HepG2 (cell line): ENCODE data around the gene PODN. TPM values are rescaled to one million over a fixed set of nuclear protein-coding genes. Genes with fewer than 3 reads are reported as not detected.
A peak's percentile ranks its signal among the peaks of the same experiment; 100 is the strongest.

Experiments
- ATAC-seq: fragments of 200-7000 bp; cut with Tn5 transposase; 3 replicates; pipeline ENCODE4 v1.9.1; 2020; ENCODE audit warnings: mild to moderate bottlenecking, moderate library complexity
- BruUV-seq: library from RNA; stranded (reverse); fragments of 400-500 nt; replicated peaks from 2 replicates; lab custom pipeline; 2021; lab: Mats Ljungman, UMichigan
- CTCF ChIA-PET: fragments of 300-600 bp; formaldehyde crosslinking; extraction: SDS; loops from one replicate; lab custom pipeline; 2021; ENCODE audit warnings: low total read pairs, inconsistent platforms, low intra/inter-chr PET ratio; lab: Yijun Ruan, JAX
- POLR2A ChIA-PET: fragments of 350-600 bp; sonication (Branson Sonifier 250); formaldehyde crosslinking; loops from one replicate; lab custom pipeline; 2020; ENCODE audit warnings: antibody characterized with exemption, inconsistent platforms; lab: Yijun Ruan, JAX
- DNase-seq: peaks from one replicate; pipeline ENCODE4 v3.0.0-alpha.2; 2015; ENCODE audit warnings: low spot score
- FAIRE-seq: peaks from 3 replicates; lab custom pipeline; 2011; peaks lifted over from hg19 to GRCh38; lab: Jason Lieb, UNC
- H2AFZ ChIP-seq: one replicate; pipeline ENCODE4 v1.6.1; 2011; ENCODE audit warnings: low read length, inconsistent platforms
- H3K27ac ChIP-seq: fragments of 300-600 bp; 3 replicates; pipeline ENCODE4 v1.8.0; 2011; ENCODE audit warnings: mixed run types, mild to moderate bottlenecking, mixed read lengths, low read length, inconsistent platforms; ENCODE audit not compliant: insufficient read depth; ENCODE audit errors: extremely low read length
- H3K27me3 ChIP-seq, 2 experiments: fragments of 200-600 bp in 1 of 2; 2 replicates in 1 of 2; 3 replicates in 1 of 2; pipeline versions ENCODE4 v1.6.0 to v1.8.0; 2011; ENCODE audit warnings: low read length in 2 of 2, mild to moderate bottlenecking in 2 of 2, moderate library complexity in 2 of 2, inconsistent platforms in 1 of 2; ENCODE audit not compliant: insufficient read depth in 2 of 2, control insufficient read depth in 1 of 2
- H3K36me3 ChIP-seq, 2 experiments: fragments of 200-600 bp in 1 of 2; replicated peaks in 1 of 2; 2 replicates in 1 of 2; 3 replicates in 1 of 2; pipeline versions ENCODE4 v1.5.1 to v1.8.0; 2011; ENCODE audit warnings: low read length in 2 of 2, inconsistent platforms in 1 of 2; ENCODE audit not compliant: insufficient read depth in 2 of 2, control insufficient read depth in 1 of 2
- H3K4me1 ChIP-seq: 2 replicates; pipeline ENCODE4 v1.5.1; 2012; ENCODE audit warnings: low read length, inconsistent platforms; ENCODE audit not compliant: insufficient read depth
- H3K4me2 ChIP-seq: 2 replicates; pipeline ENCODE4 v1.6.0; 2011; ENCODE audit warnings: low read depth, low read length, inconsistent platforms
- H3K4me3 ChIP-seq, 3 experiments: fragments of 200-600 bp in 1 of 3; sonication (generic), shearing (Covaris generic) in 1 of 3; replicated peaks in 1 of 3; 2 replicates each; pipeline ENCODE4 v1.5.1; 2011 to 2016; ENCODE audit warnings: low read length in 3 of 3, inconsistent platforms in 2 of 3, low read depth in 2 of 3, mild to moderate bottlenecking in 2 of 3, control low read depth in 1 of 3, mixed read lengths in 1 of 3; ENCODE audit not compliant: insufficient read depth in 1 of 3
- H3K79me2 ChIP-seq: one replicate; pipeline ENCODE4 v1.6.1; 2011; ENCODE audit warnings: low read length, inconsistent platforms; ENCODE audit not compliant: insufficient read depth
- H3K9ac ChIP-seq: 2 replicates; pipeline ENCODE4 v1.6.0; 2011; ENCODE audit warnings: mild to moderate bottlenecking, low read depth, low read length, inconsistent platforms; ENCODE audit not compliant: insufficient read depth
- H3K9me3 ChIP-seq: 2 replicates; pipeline ENCODE4 v1.5.1; 2012; ENCODE audit warnings: mild to moderate bottlenecking, low read length
- H4K20me1 ChIP-seq: 2 replicates; pipeline ENCODE4 v1.6.0; 2011; ENCODE audit warnings: inconsistent platforms, mild to moderate bottlenecking, low read length, moderate library complexity; ENCODE audit not compliant: insufficient read depth
- ARNT2 ChIP-seq: sonication (generic); formaldehyde crosslinking; IDR thresholded peaks from 2 replicates; pipeline ENCODE4 v1.8.0; 2022; ENCODE audit warnings: mild to moderate bottlenecking, low read depth, missing genetic modification reagents, moderate library complexity
- ZNF616 ChIP-seq: sonication (generic); formaldehyde crosslinking; IDR thresholded peaks from 2 replicates; pipeline ENCODE4 v1.5.0; 2020; ENCODE audit warnings: low read depth, mild to moderate bottlenecking, missing genetic modification reagents
- WGBS: methylation state at CpG from one replicate; pipeline ENCODE4 v1.1.6; 2017; ENCODE audit warnings: low lambda C conversion rate; 5-methylcytosine and 5-hydroxymethylcytosine counted together
- in situ Hi-C: cut with HindIII; loops from 2 replicates; pipeline ENCODE4 v1.10.0; 2017; ENCODE audit warnings: low pct_unique_long_range_greater_than_20kb; ENCODE audit not compliant: extremely low pct_ligation_motif_present
- intact Hi-C: fragments of 100-400 bp; cut with micrococcal nuclease; formaldehyde crosslinking; loops from one replicate; pipeline ENCODE4 v1.10.0; 2022; ENCODE audit not compliant: unreplicated experiment
- polyA plus RNA-seq, 8 experiments: library from polyadenylated mRNA; depleted of rRNA in 3 of 8; stranded (reverse) in 7 of 8; unstranded in 1 of 8; fragments of >200 nt; fragmentation: Illumina TruSeq in 4 of 8; extraction: Trizol in 4 of 8; gene quantifications; 2 replicates each; pipeline versions ENCODE4 v1.2.1 to v1.2.3, GENCODE V29; 2011 to 2016; ENCODE audit warnings: low read depth in 4 of 8, missing spikeins in 1 of 8, mixed read lengths in 1 of 8; ENCODE audit not compliant: insufficient read depth in 1 of 8
- total RNA-seq, 5 experiments: library from RNA; depleted of rRNA; stranded (reverse); fragments of >200 nt; fragmentation: Illumina TruSeq; extraction: Trizol; gene quantifications; 2 replicates each; pipeline ENCODE4 v1.2.3, GENCODE V29; 2016; ENCODE audit warnings: low read depth in 1 of 5
- TF ChIP-seq, protein P1 (sequence below): sonication (generic); formaldehyde crosslinking; IDR thresholded peaks from 2 replicates; pipeline ENCODE4 v1.5.0; 2020; ENCODE audit warnings: mild to moderate bottlenecking, missing genetic modification reagents, moderate library complexity
- TF ChIP-seq, protein P2 (sequence below): sonication (generic); formaldehyde crosslinking; IDR thresholded peaks from 2 replicates; pipeline ENCODE4 v1.5.1; 2020; ENCODE audit warnings: mild to moderate bottlenecking, missing genetic modification reagents, moderate library complexity
- TF ChIP-seq, protein P3 (sequence below): IDR thresholded peaks from 2 replicates; pipeline ENCODE4 v1.6.1; 2012; ENCODE audit warnings: inconsistent platforms

The PODN gene
- total and polyA plus RNA-seq, 2 of the 13 experiments (the other 11 are each of a cell fraction or from before 2014, with no cell fraction given): 0.13 TPM; not detected in 1

DNA sequence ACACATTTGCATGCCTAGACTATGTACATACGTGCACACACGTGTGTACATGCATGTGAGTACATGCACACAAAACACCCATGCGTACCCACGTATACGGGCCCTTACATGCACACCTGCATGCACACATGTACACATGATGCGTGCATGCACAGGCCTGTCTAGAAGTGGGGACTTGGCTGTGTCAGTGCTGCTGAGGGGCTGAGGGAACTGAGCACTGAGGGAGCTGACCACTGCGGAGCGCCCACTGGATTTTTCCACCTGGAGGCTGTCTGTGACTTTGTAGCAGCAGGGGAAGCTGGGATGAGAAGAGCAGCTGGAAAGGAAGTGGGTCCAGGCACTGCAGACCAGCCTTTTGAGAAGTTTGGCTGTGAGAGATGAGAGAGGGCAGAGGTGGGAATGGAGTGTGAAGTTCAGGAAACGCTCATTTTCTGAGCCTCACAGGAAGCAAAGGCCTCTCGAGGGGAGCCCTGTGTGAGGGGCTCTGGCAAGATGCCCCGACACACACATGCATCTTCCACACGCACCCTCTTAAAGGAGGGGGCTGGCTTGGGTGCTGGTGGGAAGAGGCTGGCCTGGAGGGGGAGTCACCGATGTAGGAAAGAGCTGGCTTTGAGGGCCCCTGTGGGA lies 20.9 kb downstream of the PODN start:
- Histone ChIP-seq H3K36me3 (no peaks in the 10 kb centered on the region), H4K20me1 (no peaks in the 10 kb centered on the region), H3K4me2 (peak overlapping the region; percentile 80)
- intact Hi-C loops: loop anchor here (10.0 kb wide), 1 partner anchor 102 kb away; no protein-coding TSS in a partner anchor
- TF ChIP-seq ARNT2 (CRISPR knock-in tag): no peak
- TF ChIP-seq ZNF616 (CRISPR knock-in tag): peak; percentile 29; the same call in 1 of the 2 replicates
- TF ChIP-seq, protein P1, sequence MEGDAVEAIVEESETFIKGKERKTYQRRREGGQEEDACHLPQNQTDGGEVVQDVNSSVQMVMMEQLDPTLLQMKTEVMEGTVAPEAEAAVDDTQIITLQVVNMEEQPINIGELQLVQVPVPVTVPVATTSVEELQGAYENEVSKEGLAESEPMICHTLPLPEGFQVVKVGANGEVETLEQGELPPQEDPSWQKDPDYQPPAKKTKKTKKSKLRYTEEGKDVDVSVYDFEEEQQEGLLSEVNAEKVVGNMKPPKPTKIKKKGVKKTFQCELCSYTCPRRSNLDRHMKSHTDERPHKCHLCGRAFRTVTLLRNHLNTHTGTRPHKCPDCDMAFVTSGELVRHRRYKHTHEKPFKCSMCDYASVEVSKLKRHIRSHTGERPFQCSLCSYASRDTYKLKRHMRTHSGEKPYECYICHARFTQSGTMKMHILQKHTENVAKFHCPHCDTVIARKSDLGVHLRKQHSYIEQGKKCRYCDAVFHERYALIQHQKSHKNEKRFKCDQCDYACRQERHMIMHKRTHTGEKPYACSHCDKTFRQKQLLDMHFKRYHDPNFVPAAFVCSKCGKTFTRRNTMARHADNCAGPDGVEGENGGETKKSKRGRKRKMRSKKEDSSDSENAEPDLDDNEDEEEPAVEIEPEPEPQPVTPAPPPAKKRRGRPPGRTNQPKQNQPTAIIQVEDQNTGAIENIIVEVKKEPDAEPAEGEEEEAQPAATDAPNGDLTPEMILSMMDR: peak; percentile 49
- TF ChIP-seq, protein P2, sequence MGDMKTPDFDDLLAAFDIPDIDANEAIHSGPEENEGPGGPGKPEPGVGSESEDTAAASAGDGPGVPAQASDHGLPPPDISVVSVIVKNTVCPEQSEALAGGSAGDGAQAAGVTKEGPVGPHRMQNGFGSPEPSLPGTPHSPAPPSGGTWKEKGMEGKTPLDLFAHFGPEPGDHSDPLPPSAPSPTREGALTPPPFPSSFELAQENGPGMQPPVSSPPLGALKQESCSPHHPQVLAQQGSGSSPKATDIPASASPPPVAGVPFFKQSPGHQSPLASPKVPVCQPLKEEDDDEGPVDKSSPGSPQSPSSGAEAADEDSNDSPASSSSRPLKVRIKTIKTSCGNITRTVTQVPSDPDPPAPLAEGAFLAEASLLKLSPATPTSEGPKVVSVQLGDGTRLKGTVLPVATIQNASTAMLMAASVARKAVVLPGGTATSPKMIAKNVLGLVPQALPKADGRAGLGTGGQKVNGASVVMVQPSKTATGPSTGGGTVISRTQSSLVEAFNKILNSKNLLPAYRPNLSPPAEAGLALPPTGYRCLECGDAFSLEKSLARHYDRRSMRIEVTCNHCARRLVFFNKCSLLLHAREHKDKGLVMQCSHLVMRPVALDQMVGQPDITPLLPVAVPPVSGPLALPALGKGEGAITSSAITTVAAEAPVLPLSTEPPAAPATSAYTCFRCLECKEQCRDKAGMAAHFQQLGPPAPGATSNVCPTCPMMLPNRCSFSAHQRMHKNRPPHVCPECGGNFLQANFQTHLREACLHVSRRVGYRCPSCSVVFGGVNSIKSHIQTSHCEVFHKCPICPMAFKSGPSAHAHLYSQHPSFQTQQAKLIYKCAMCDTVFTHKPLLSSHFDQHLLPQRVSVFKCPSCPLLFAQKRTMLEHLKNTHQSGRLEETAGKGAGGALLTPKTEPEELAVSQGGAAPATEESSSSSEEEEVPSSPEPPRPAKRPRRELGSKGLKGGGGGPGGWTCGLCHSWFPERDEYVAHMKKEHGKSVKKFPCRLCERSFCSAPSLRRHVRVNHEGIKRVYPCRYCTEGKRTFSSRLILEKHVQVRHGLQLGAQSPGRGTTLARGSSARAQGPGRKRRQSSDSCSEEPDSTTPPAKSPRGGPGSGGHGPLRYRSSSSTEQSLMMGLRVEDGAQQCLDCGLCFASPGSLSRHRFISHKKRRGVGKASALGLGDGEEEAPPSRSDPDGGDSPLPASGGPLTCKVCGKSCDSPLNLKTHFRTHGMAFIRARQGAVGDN (CRISPR knock-in tag): peak; percentile 61; the same call in 1 of the 2 replicates
- TF ChIP-seq, protein P3, sequence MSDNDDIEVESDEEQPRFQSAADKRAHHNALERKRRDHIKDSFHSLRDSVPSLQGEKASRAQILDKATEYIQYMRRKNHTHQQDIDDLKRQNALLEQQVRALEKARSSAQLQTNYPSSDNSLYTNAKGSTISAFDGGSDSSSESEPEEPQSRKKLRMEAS: 0 out of 2 replicates have a peak, but pooled peaks have one; percentile 5
- TF ChIP-seq, all 625 proteins: peak for 4
- DNase-seq (no peak), FAIRE-seq (no peak), ATAC-seq (no peak)
- Histone ChIP-seq H3K79me2 (no peaks in the 10 kb centered on the region), H3K9me3 (no peaks in the 10 kb centered on the region), H3K27me3 (peaks cover 19 to 72% of the 10 kb centered on the region in 2 experiments), H3K4me3 (peak overlapping the region in 1 of 3 experiments; percentile 63; a peak in 1 of 6 replicates), H3K27ac (no peak overlapping the region), H3K9ac (peak overlapping the region; percentile 34; the same call in 1 of the 2 replicates), H3K4me1 (peaks cover 39% of the 10 kb centered on the region), H2AFZ (no peak overlapping the region)
- POLR2A ChIA-PET: no interaction called here
- WGBS: 45% methylated on average over 12 of the region's 13 CpGs
- CTCF ChIA-PET: no interaction called here
- no TSS peak for BruUV-seq
- in situ Hi-C loops: no loop called here
